Measurements from ENCODE around the gene FOXD1.
"Not testable (repeated sequence)": the region's sequence is repeated elsewhere in the genome, so short reads cannot be mapped to it uniquely, and the experiment has no call there.

The FOXD1 gene

DNA sequence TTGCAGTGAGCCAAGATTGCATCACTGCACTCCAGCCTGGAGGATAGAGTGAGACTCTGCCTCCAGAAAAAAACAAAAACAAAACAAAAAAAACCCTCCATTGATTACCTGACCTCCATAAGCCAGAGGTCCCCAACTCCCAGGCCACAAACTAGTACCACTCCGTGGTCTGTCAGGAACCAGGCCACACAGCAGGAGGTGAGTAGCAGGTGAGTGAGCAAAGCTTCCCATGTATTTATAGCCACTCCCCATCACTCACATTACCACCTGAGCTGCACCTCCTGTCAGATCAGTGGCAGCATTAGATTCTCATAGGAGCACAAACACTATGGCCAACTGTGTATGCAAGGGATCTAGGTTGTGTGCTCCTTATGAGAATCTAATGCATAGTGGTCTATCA is 35.9 kb upstream of the FOXD1 start:
- POLR2A ChIA-PET: no interaction called here
- DNase-seq (ENCODE audit: extremely low spot score): no peak
- CTCF ChIA-PET: no interaction called here
- TF ChIP-seq ELF4 (IDR thresholded peaks at IDR 0.05) (no peak), ZNF384 (IDR thresholded peaks at IDR 0.05) (no peak), ARNT (IDR thresholded peaks at IDR 0.05) (no peak), FOXK2 (IDR thresholded peaks at IDR 0.05) (no peak), L3MBTL2 (conservative IDR thresholded peaks at IDR 0.05) (no peak)
- TF ChIP-seq, protein P1, sequence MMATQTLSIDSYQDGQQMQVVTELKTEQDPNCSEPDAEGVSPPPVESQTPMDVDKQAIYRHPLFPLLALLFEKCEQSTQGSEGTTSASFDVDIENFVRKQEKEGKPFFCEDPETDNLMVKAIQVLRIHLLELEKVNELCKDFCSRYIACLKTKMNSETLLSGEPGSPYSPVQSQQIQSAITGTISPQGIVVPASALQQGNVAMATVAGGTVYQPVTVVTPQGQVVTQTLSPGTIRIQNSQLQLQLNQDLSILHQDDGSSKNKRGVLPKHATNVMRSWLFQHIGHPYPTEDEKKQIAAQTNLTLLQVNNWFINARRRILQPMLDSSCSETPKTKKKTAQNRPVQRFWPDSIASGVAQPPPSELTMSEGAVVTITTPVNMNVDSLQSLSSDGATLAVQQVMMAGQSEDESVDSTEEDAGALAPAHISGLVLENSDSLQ (IDR thresholded peaks at IDR 0.05): no peak

DNA sequence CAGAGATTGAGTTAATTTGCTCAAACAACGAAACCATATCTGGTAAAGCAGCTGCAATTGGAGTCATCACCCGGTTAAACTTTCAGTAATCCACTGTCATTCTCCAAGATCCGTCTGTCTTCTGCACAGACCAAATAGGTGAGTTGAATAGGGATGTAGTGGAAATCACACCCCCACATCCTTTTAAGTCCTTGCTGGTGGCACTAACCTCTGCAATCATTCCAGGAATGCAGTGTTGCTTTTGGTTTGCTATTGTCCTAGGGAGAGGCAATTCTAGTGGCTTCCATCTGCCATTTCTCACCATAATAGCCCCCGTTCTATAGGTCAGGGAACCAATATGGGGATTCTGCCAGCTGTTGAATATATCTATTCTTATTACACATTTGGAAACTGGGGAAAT is 35.1 kb upstream of the FOXD1 start:
- CTCF ChIA-PET: interaction anchor here (0.9 kb wide), 1 partner anchor 388 kb away, joined by 3 read pairs; no protein-coding TSS in a partner anchor
- POLR2A ChIA-PET: no interaction called here
- TF ChIP-seq SUZ12 (IDR thresholded peaks at IDR 0.05) (no peak), ARNT (IDR thresholded peaks at IDR 0.05) (no peak), FOXM1 (IDR thresholded peaks at IDR 0.05; ENCODE audit: borderline replicate concordance) (no peak), NFRKB (IDR thresholded peaks at IDR 0.05) (no peak), ELF4 (IDR thresholded peaks at IDR 0.05) (no peak), TARDBP (IDR thresholded peaks at IDR 0.05) (no peak), FOXK2 (IDR thresholded peaks at IDR 0.05) (no peak), CTBP1 (IDR thresholded peaks at IDR 0.05; ENCODE audit: borderline replicate concordance) (no peak), FOXA1 (IDR thresholded peaks at IDR 0.05) (no peak), BHLHE40 (IDR thresholded peaks at IDR 0.05; ENCODE audit: borderline replicate concordance) (no peak), HDGF (IDR thresholded peaks at IDR 0.05; ENCODE audit: borderline replicate concordance) (no peak), LEF1 (IDR thresholded peaks at IDR 0.05; ENCODE audit: borderline replicate concordance) (no peak), ZNF384 (IDR thresholded peaks at IDR 0.05) (no peak)
- DNase-seq (ENCODE audit: extremely low spot score): no peak

DNA sequence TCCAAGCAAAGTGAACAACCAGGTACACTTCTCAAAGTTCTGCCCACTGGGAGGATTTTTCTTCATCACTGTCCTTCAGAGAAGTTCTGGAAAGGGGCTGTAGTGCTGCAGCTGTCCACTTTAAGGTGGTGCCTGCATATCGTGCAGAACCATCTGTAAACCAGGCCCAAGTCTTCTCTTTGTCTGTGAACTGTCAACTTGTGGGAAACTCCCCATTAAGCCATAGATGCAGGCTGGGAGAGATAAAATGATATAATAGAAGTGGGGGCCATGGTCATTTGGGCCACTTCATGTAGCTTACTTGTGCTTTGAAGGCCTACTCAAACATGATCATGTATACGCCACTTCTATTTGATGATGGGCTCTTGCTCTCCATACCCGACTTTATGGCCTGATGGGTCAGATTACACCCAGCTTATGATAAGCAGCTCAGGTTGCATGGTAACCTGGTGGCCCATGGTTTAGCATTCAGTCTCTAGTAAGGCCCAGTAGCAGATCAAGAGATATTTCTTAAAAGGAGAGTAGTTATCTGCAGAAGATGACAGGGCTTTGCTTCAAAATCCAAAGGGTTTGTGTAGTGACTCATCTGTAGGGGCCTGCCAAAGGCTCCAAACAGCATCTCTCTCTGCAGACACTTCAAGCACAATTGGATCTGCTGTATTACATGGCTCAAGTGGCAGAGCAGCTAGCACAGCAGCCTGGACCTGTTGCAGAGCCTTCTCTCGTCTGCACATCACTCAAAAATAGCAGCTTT is 34.0 kb upstream of the FOXD1 start:
- DNase-seq (ENCODE audit: extremely low spot score): no peak
- POLR2A ChIA-PET: no interaction called here
- CTCF ChIA-PET: no interaction called here
- TF ChIP-seq SP1 (IDR thresholded peaks at IDR 0.05): no peak
- no peak for TF ChIP-seq TARDBP (IDR thresholded peaks at IDR 0.05)
- TF ChIP-seq BHLHE40 (IDR thresholded peaks at IDR 0.05; ENCODE audit: borderline replicate concordance): no peak

DNA sequence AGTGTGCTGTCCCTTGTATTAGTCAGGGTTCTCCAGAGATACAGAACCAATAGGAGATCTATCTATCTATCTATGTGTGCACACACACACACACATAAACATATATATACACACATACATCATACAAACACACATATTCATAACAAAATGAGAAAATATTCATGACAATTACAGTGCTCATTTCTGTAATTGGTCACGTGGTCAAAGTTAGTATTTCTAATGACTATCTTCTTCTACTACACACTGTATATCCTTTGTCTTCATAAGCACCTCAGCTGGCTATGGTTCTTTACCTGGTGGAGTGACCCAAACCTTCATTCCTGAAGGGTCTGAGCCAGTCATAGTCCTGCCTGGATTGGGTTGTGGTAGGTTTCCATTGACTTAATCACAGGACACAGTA is 31.9 kb upstream of the FOXD1 start:
- ChIA-PET CTCF (no interaction called here), POLR2A (no interaction called here)
- TF ChIP-seq L3MBTL2 (conservative IDR thresholded peaks at IDR 0.05) (no peak), SP1 (IDR thresholded peaks at IDR 0.05) (no peak), TARDBP (IDR thresholded peaks at IDR 0.05) (no peak), NFRKB (IDR thresholded peaks at IDR 0.05) (no peak), BHLHE40 (IDR thresholded peaks at IDR 0.05; ENCODE audit: borderline replicate concordance) (no peak), FOXM1 (IDR thresholded peaks at IDR 0.05; ENCODE audit: borderline replicate concordance) (no peak), HDGF (IDR thresholded peaks at IDR 0.05; ENCODE audit: borderline replicate concordance) (no peak), FOXA1 (IDR thresholded peaks at IDR 0.05) (no peak), ELF4 (IDR thresholded peaks at IDR 0.05) (no peak), FOXK2 (IDR thresholded peaks at IDR 0.05) (no peak), CTBP1 (IDR thresholded peaks at IDR 0.05; ENCODE audit: borderline replicate concordance) (no peak), SUZ12 (IDR thresholded peaks at IDR 0.05) (no peak), LEF1 (IDR thresholded peaks at IDR 0.05; ENCODE audit: borderline replicate concordance) (no peak), ARNT (IDR thresholded peaks at IDR 0.05) (no peak), ZNF384 (IDR thresholded peaks at IDR 0.05) (no peak)
- TF ChIP-seq, protein P1 (IDR thresholded peaks at IDR 0.05): no peak
- DNase-seq (ENCODE audit: extremely low spot score): no peak

DNA sequence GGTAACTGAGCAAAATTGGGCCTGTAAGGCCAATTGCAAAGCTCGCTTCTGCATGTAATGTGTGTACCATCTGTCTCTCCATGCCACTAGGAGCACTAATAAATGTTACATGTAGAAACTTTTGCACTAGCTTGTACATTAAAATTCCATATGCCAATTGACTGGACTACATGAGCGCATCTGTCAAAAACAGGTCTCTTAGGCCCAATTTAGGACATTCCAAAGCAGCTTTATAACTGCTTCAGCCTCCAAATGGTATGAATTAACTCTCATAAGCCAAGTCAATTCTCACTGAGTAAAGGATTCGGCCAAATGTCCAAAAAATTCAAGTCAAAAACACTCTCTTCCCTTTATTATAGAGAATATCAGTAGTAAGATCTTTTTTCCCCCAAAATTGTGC is 23.5 kb upstream of the FOXD1 start:
- ChIA-PET POLR2A (no interaction called here), CTCF (interaction anchor here (1.0 kb wide), 1 partner anchor 17 kb away, joined by 4 read pairs; no protein-coding TSS in a partner anchor)
- no peak for TF ChIP-seq HDGF (IDR thresholded peaks at IDR 0.05; ENCODE audit: borderline replicate concordance)
- TF ChIP-seq ELF4 (IDR thresholded peaks at IDR 0.05): no peak
- no peak for TF ChIP-seq SUZ12 (IDR thresholded peaks at IDR 0.05)
- no peak for TF ChIP-seq FOXM1 (IDR thresholded peaks at IDR 0.05; ENCODE audit: borderline replicate concordance)
- TF ChIP-seq ARNT (IDR thresholded peaks at IDR 0.05): no peak
- TF ChIP-seq, protein P1 (IDR thresholded peaks at IDR 0.05): no peak
- TF ChIP-seq NFRKB (IDR thresholded peaks at IDR 0.05): no peak
- DNase-seq (ENCODE audit: extremely low spot score): no peak

DNA sequence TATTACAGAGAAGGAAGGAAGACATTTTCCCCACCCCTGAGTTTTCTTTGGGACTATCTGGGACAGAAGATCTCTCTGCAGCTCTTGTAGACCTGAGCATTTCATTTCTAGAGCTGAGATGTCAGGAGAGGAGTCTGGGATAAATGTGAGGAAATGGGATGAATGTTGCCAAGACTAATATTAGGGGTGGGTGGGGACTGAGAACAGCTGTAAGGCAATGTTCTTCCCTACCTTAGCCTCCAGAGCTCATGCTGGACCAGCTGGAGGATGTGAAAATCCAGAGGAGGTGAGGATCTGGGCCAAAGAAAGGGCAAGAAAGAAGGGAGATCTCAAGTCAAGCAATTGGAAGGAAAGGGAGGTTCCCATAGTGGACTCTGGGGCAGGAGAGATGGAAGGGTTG is 23.1 kb upstream of the FOXD1 start:
- no peak for TF ChIP-seq NFRKB (IDR thresholded peaks at IDR 0.05)
- TF ChIP-seq ZNF384 (IDR thresholded peaks at IDR 0.05): no peak
- no peak for TF ChIP-seq FOXK2 (IDR thresholded peaks at IDR 0.05)
- no peak for TF ChIP-seq ARNT (IDR thresholded peaks at IDR 0.05)
- TF ChIP-seq CTBP1 (IDR thresholded peaks at IDR 0.05; ENCODE audit: borderline replicate concordance): no peak
- ChIA-PET CTCF (interaction anchor here (1.0 kb wide), 1 partner anchor 17 kb away, joined by 4 read pairs; no protein-coding TSS in a partner anchor), POLR2A (no interaction called here)
- no peak for DNase-seq (ENCODE audit: extremely low spot score)

DNA sequence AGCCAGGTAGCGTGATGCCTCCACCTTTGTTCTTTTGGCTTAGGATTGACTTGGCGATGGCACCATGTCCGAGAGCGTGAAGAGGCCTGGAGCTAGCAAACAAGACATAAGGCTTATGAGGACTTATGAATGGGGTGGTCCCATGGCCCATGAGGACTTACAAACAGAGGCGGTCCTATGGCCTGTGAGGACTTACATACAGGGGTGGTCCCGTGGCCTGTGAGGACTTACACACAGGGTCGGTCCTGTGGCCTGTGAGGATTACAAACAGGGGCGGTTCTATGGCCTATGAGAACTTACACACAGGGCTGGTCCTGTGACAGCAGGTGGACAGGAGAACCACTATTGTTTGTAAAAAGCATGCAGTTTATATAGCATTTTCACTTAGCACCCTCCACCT is 21.3 kb upstream of the FOXD1 start:
- DNase-seq (ENCODE audit: extremely low spot score): no peak
- POLR2A ChIA-PET: no interaction called here
- TF ChIP-seq L3MBTL2 (conservative IDR thresholded peaks at IDR 0.05): no peak
- no peak for TF ChIP-seq TARDBP (IDR thresholded peaks at IDR 0.05)
- TF ChIP-seq FOXM1 (IDR thresholded peaks at IDR 0.05; ENCODE audit: borderline replicate concordance): no peak
- no peak for TF ChIP-seq BHLHE40 (IDR thresholded peaks at IDR 0.05; ENCODE audit: borderline replicate concordance)
- no peak for TF ChIP-seq SP1 (IDR thresholded peaks at IDR 0.05)
- TF ChIP-seq LEF1 (IDR thresholded peaks at IDR 0.05; ENCODE audit: borderline replicate concordance): no peak
- no peak for TF ChIP-seq NFRKB (IDR thresholded peaks at IDR 0.05)
- no peak for TF ChIP-seq FOXA1 (IDR thresholded peaks at IDR 0.05)
- CTCF ChIA-PET: no interaction called here

DNA sequence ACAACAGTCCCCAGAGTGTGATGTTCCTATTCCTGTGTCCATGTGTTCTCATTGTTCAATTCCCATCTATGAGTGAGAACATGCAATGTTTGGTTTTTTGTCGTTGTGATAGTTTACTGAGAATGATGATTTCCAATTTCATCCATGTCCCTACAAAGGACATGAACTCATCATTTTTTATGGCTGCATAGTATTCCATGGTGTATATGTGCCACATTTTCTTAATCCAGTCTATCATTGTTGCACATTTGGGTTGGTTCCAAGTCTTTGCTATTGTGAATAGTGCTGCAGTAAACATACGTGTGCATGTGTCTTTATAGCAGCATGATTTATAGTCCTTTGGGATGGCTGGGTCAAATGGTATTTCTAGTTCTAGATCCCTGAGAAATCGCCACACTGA is 20.1 kb upstream of the FOXD1 start:
- DNase-seq (ENCODE audit: extremely low spot score); CTCF ChIA-PET; POLR2A ChIA-PET: not testable (repeated sequence)

All from HEK293T (cell line).